Activated CD8-positive, alpha-beta memory T cell treated with anti-CD3 and anti-CD28 coated beads, Interleukin-2, amount 50 U/mL, for 4 hours (primary cell): ENCODE results near the gene PYROXD2.
"Not testable (repeated sequence)": the region's sequence is repeated elsewhere in the genome, so short reads cannot be mapped to it uniquely, and the experiment has no call there.

Source experiments
- DNase-seq: peaks from one replicate; pipeline ENCODE4 v3.0.0-alpha.2; 2020

PYROXD2 gene

DNA sequence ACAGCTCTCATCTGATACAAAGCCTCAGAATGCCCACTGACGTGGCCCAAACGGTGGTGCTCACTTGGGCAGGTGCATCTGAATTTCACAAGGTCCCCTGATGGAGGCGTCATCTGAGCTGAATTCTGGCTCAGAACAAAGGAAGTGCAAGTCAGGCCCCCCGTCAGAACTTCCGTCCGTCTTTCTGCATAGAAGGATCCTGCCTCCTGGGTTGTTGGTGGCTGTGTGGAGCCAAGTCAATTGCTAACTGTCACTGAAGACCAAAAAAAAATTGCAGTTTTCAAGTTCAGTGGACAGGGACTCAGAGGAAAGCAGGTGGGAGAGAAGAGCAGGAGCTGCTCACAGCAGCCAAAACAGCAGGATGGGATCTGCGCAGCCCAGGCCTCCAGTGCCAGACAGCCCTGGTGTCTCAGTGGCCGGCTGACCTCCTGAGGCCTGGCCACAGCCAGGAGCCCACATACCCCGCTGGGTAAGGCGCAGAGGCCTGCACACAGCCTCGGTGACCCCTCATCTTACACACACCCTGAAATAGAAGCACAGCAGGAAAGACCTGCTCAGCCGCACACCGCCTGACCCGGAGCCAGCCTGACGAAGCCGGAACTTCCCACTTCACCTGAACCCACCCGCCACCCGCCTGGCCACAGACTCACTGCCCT is 49.4 kb downstream of the PYROXD2 start:
- no peak for DNase-seq

GRCh38 chr10:98364432-98365102 is 50.4 kb downstream of the PYROXD2 start:
- DNase-seq: no peak

- no peak for DNase-seq
Observed at GRCh38 chr10:98363220-98363619, 51.8 kb downstream of the PYROXD2 start.

DNA sequence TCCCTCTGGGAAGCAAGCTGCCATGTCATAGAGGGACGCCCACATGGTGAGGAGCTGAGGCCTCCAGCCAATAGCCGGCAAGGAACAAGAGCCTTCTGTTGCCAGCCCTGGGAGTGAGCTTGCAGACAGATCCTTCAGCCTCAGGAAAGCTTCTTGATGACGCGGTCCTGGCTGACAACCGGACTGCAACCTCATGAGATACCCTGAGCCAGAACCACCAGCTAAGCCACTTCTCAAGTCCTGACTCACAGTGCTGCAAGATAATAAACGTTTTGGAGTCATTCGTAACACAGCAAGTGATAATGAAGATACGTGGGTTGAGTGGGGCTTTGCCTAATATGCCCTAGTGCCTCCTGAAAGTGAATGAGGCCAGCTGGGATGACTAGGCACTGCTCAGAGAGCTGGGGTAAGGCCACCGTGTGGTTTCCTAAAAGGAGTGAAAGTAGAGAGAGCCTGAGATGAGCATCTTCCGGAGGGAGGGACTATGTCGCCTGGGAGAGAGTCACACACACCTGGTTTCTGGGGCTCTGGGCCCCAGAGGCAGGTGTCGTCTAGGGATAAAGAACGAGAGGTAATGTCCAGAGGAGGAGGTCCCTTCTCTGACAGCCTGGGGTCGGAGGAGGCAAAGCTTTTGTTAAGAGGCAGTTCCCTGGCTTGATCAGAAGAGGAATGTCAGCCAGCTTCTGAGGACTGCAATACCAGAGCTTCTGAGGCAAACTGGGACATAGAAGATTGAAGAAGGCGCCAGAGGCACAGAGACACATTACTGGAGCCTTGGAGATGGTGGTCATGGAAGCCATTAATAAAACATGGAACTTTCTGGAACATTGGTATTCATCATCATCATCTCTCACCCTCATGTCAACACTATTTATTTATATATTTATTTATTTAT is 53.6 kb downstream of the PYROXD2 start:
- DNase-seq: no peak

GRCh38 chr10:98357194-98357822 is 57.7 kb downstream of the PYROXD2 start:
- no peak for DNase-seq

GRCh38 chr10:98354491-98354890 is 60.5 kb downstream of the PYROXD2 start:
- DNase-seq: no peak

- DNase-seq: no peak
Observed at GRCh38 chr10:98353170-98353569, 61.8 kb downstream of the PYROXD2 start.

- DNase-seq: no peak
Observed at GRCh38 chr10:98351831-98352402, 63.1 kb downstream of the PYROXD2 start.

GRCh38 chr10:98349508-98349922 is 65.5 kb downstream of the PYROXD2 start:
- no peak for DNase-seq

- DNase-seq: no peak
Observed at GRCh38 chr10:98346847-98347246, 68.1 kb downstream of the PYROXD2 start.

- DNase-seq: no peak
Observed at GRCh38 chr10:98344589-98345038, 70.4 kb downstream of the PYROXD2 start.

DNA sequence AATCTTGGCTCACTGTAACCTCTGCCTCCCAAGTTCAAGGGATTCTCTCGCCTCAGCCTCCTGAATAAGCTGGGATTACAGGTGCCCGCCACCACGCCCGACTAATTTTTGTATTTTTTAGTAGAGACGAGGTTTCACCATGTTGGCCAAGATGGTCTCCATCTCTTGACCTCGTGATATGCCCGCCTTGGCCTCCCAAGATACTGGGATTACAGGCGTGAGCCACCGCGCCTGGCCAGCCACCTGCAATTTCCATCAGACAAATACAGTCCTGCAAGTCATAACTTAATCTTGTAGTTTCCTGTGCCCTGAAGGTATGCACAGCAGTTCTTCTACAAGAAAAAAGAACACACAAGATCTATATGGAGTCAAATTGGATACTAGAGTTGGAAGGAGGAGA is 73.3 kb downstream of the PYROXD2 start:
- DNase-seq: not testable (repeated sequence)

- no peak for DNase-seq
Observed at GRCh38 chr10:98340940-98341310, 74.1 kb downstream of the PYROXD2 start.

GRCh38 chr10:98340261-98340939 is 74.6 kb downstream of the PYROXD2 start:
- no peak for DNase-seq

- no peak for DNase-seq
Observed at GRCh38 chr10:98339799-98340198, 75.2 kb downstream of the PYROXD2 start.

DNA sequence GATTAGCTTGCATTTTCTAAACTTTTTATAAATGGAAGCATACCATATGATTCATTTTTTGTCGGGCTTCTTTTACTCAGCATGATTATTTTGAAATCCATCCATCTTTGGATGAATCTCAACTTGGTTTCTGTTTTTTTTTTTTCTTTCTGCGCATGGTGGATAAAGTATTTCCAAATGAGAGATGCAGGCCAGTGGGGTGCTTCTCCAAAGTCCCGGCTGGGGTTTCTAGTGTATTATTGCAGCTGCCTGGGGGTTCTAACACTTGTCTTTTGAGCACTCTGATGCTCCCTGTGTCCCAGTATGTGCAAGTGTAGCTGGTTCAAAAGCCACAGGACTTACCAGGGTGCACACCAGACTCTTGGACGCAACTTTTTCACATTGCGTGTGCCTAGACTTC is 76.1 kb downstream of the PYROXD2 start:
- DNase-seq: no peak

DNA sequence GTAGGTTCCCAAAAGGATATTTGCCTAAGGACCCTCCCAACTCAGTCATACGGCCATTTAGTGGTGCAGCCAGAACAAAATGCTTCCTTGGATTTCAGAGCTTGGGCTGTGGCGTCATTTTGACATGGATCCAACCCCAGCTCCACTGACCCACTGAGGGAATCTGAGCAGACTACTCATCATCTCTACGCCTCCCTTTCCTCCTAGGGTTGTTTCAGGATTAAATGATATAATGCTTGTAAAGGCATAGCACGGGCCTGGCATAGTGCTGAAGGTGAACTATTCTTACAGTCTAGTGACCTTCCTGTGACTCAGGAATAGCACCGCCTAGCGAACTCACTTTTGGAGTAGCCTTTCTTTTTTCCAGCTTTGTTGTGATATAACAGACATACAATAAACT is 76.7 kb downstream of the PYROXD2 start:
- DNase-seq: no peak

- no peak for DNase-seq
Observed at GRCh38 chr10:98337484-98337883, 77.5 kb downstream of the PYROXD2 start.
